GM12878 (cell line): Measurements from ENCODE around the gene IL32.
A peak's percentile ranks its signal among the peaks of the same experiment; 100 is the strongest.

ENCODE experiments used
- ATF7 ChIP-seq: fragments of 450-650 bp; IDR thresholded peaks from 2 replicates; pipeline ENCODE4 v1.6.1; 2016; ENCODE audit warnings: low read depth, mild to moderate bottlenecking
- CEBPB ChIP-seq, 2 experiments: fragments of 150-350 bp in 1 of 2; IDR thresholded peaks; 2 replicates each; pipeline ENCODE4 v1.6.1; 2012 to 2014; ENCODE audit warnings: low read depth in 2 of 2, low read length in 2 of 2, borderline replicate concordance in 1 of 2, inconsistent platforms in 1 of 2
- EED ChIP-seq: sonication (generic); IDR thresholded peaks from 2 replicates; pipeline ENCODE4 v1.6.1; 2016; ENCODE audit warnings: antibody characterized with exemption, low read depth
- KDM1A ChIP-seq: fragments of 200-600 bp; sonication (generic); IDR thresholded peaks from 2 replicates; pipeline ENCODE4 v1.6.1; 2016; ENCODE audit warnings: borderline replicate concordance
- NFYA ChIP-seq: IDR thresholded peaks from 2 replicates; pipeline ENCODE4 v1.6.1; 2011; ENCODE audit warnings: low read depth, mild to moderate bottlenecking, low read length, improper control_type of control experiment, borderline replicate concordance
- NR2F1 ChIP-seq: fragments of 450-650 bp; conservative IDR thresholded peaks from 2 replicates; pipeline ENCODE4 v1.6.1; 2017; ENCODE audit warnings: mild to moderate bottlenecking
- PAX5 ChIP-seq: IDR thresholded peaks from 2 replicates; pipeline ENCODE4 v1.6.1; 2011; ENCODE audit warnings: low read depth, low read length, borderline replicate concordance
- POLR2A ChIP-seq: IDR thresholded peaks from 2 replicates; pipeline ENCODE4 v1.6.1; 2011; ENCODE audit warnings: low read depth, mild to moderate bottlenecking, low read length
- SREBF2 ChIP-seq: IDR thresholded peaks from 2 replicates; pipeline ENCODE4 v1.6.1; 2012; ENCODE audit warnings: mild to moderate bottlenecking, low read length
- TF ChIP-seq, protein P1 (sequence below), 3 experiments: IDR thresholded peaks in 2 of 3; conservative IDR thresholded peaks in 1 of 3; 2 replicates each; pipeline ENCODE4 v1.5.1; 2011; ENCODE audit warnings: low read depth in 3 of 3, low read length in 3 of 3, mild to moderate bottlenecking in 3 of 3, control low read depth in 2 of 3, moderate library complexity in 2 of 3, inconsistent platforms in 1 of 3, mixed read lengths in 1 of 3; ENCODE audit not compliant: control insufficient read depth in 2 of 3, insufficient read depth in 1 of 3; ENCODE audit errors: extremely low read depth in 1 of 3
- TF ChIP-seq, protein P2 (sequence below): IDR thresholded peaks from 2 replicates; pipeline ENCODE4 v1.6.1; 2011; ENCODE audit warnings: low read depth, low read length, improper control_type of control experiment, borderline replicate concordance
- TF ChIP-seq, protein P3 (sequence below): fragments of 450-650 bp; IDR thresholded peaks from 2 replicates; pipeline ENCODE4 v1.6.1; 2017; ENCODE audit warnings: antibody characterized with exemption, mild to moderate bottlenecking, moderate library complexity
- TF ChIP-seq, protein P4 (sequence below): IDR thresholded peaks from 2 replicates; pipeline ENCODE4 v1.6.1; 2012; ENCODE audit warnings: low read length, inconsistent platforms

DNA sequence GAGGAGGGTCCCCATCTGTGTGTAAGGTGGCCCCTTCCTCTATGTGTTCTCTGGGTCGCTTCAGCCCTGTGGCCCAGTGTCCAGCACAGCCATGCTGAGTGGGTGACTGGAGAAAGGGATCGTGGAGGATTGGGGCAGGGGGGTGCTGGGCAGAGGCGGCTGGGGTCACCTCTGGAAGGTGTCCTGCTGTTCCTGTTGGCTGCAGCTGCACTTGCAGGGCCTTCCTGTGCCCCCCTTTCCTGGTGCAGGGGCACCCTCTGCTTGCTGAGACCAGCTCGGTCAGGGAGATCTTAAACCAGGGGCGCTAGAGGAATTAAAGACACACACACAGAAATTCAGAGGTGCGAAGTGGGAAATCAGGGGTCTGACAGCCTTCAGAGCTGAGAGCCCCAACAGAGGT, 11.1 kb downstream of the IL32 start:
- TF ChIP-seq, protein P1, sequence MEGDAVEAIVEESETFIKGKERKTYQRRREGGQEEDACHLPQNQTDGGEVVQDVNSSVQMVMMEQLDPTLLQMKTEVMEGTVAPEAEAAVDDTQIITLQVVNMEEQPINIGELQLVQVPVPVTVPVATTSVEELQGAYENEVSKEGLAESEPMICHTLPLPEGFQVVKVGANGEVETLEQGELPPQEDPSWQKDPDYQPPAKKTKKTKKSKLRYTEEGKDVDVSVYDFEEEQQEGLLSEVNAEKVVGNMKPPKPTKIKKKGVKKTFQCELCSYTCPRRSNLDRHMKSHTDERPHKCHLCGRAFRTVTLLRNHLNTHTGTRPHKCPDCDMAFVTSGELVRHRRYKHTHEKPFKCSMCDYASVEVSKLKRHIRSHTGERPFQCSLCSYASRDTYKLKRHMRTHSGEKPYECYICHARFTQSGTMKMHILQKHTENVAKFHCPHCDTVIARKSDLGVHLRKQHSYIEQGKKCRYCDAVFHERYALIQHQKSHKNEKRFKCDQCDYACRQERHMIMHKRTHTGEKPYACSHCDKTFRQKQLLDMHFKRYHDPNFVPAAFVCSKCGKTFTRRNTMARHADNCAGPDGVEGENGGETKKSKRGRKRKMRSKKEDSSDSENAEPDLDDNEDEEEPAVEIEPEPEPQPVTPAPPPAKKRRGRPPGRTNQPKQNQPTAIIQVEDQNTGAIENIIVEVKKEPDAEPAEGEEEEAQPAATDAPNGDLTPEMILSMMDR (IDR thresholded peaks at IDR 0.05 in 2 of 3, conservative IDR thresholded peaks at IDR 0.05 in 1 of 3; ENCODE audit: control insufficient read depth in 2 of 3, extremely low read depth in 1 of 3, insufficient read depth in 1 of 3, low read depth in 3 of 3, low read length in 3 of 3), result peak in 1 of 3 experiments; percentile 8; a peak in 1 of 6 replicates
- TF ChIP-seq SREBF2, result no peak
- no peak for TF ChIP-seq NR2F1
- TF ChIP-seq EED, result no peak
- TF ChIP-seq POLR2A, result no peak
- TF ChIP-seq PAX5, result no peak
- TF ChIP-seq NFYA, result no peak
- TF ChIP-seq, protein P2, sequence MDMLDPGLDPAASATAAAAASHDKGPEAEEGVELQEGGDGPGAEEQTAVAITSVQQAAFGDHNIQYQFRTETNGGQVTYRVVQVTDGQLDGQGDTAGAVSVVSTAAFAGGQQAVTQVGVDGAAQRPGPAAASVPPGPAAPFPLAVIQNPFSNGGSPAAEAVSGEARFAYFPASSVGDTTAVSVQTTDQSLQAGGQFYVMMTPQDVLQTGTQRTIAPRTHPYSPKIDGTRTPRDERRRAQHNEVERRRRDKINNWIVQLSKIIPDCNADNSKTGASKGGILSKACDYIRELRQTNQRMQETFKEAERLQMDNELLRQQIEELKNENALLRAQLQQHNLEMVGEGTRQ, result no peak
- TF ChIP-seq, protein P3, sequence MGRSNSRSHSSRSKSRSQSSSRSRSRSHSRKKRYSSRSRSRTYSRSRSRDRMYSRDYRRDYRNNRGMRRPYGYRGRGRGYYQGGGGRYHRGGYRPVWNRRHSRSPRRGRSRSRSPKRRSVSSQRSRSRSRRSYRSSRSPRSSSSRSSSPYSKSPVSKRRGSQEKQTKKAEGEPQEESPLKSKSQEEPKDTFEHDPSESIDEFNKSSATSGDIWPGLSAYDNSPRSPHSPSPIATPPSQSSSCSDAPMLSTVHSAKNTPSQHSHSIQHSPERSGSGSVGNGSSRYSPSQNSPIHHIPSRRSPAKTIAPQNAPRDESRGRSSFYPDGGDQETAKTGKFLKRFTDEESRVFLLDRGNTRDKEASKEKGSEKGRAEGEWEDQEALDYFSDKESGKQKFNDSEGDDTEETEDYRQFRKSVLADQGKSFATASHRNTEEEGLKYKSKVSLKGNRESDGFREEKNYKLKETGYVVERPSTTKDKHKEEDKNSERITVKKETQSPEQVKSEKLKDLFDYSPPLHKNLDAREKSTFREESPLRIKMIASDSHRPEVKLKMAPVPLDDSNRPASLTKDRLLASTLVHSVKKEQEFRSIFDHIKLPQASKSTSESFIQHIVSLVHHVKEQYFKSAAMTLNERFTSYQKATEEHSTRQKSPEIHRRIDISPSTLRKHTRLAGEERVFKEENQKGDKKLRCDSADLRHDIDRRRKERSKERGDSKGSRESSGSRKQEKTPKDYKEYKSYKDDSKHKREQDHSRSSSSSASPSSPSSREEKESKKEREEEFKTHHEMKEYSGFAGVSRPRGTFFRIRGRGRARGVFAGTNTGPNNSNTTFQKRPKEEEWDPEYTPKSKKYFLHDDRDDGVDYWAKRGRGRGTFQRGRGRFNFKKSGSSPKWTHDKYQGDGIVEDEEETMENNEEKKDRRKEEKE, result no peak
- no peak for TF ChIP-seq ATF7
- TF ChIP-seq KDM1A, result no peak
- no peak for TF ChIP-seq CEBPB (IDR thresholded peaks at IDR 0.05; ENCODE audit: borderline replicate concordance in 1 of 2, low read depth in 2 of 2, low read length in 2 of 2)
- TF ChIP-seq, protein P4, sequence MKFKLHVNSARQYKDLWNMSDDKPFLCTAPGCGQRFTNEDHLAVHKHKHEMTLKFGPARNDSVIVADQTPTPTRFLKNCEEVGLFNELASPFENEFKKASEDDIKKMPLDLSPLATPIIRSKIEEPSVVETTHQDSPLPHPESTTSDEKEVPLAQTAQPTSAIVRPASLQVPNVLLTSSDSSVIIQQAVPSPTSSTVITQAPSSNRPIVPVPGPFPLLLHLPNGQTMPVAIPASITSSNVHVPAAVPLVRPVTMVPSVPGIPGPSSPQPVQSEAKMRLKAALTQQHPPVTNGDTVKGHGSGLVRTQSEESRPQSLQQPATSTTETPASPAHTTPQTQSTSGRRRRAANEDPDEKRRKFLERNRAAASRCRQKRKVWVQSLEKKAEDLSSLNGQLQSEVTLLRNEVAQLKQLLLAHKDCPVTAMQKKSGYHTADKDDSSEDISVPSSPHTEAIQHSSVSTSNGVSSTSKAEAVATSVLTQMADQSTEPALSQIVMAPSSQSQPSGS, result no peak
